Dedifferentiated amniotic fluid mesenchymal stem cell (primary cell): ENCODE data around the gene COL21A1.
"Not testable (repeated sequence)": the region's sequence is repeated elsewhere in the genome, so short reads cannot be mapped to it uniquely, and the experiment has no call there.

Experiments used
- DNase-seq: peaks from one replicate; pipeline ENCODE4 v3.0.0-alpha.2; 2016; ENCODE audit errors: extremely low spot score

Gene COL21A1

DNA sequence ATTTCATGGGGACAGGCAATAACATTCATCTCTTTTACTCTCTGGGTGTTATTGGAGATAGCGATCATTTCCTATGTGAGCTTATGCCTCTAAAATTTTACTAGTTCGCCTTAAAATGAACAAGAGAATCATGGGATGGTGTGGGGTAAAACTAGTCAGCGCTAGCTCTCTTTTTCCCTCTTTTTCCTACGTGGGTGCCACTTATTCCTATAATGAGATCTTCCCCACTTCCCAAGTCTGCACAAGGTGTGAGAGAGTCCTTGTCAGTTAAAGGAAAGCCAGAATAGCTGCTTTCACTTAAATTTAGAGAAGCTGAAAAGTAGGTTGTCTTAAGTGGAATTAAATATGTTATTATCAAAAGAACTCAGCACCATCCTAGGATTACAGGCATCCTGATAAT, 198.8 kb downstream of the COL21A1 start:
- DNase-seq, result no peak

DNA sequence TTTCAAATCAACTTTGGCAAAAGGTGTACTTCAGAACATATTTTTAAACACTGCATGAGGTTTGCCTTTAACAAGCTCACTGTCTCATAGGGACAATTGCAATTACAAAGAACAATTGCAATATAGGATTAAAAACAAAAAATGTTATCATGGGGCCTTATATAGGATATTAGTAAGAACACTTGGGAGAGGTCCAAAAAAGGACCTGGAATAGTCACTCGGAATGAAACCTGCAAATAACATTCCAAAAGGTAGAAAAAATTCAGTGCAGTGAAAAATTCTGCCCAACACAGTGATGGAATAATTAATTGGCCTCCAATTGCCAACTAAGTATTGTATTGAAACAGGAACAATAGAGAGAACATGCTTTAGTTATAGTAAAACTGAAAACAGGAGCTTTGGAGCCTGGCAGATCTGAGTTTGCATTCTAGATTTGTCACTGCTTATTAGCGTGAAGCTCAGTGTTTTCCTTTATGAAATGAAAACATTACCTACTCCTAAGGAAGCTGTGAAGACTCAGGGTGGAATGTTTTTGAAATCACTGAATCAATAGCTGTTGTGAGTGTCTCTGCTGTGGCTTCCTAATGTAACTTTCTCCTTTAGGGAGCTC, 199.3 kb downstream of the COL21A1 start:
- DNase-seq, result no peak

DNA sequence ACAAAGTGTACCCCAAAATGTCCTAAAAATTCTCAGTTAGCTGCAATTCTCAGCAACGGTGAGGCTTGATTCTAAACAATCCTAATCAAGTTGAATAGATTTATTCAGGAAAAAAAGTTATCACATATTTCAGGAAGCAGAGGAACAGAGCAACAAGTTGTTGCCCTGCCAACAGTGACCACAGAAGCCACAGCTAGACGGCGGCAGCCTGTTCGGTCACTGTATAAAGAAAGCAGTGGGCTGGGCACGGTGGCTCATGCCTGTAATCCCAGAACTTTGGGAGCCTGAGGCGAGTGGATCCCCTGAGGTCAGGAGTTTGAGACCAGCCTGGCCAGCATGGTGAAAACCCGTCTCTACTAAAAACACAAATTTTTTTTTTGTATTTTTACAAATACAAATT, 200.8 kb downstream of the COL21A1 start:
- peak; percentile 51 for DNase-seq

DNA sequence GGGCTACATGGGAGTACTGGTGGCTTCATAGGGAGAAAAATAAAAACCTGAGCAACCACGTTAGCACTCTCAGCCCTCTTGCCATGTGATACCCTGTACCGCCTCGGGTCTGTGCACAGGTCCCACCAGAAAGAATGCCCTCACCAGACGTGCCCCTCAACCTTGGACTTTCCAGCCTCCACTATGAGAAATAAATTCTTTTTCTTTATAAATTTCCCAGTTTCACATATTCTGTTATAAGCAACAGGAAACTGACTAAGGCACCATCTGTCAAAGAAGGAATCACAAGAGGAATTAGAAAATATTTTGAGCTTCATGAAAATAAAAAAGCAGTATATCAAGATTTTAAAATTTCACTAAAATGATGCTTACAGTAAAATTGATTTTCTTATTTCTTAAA, 203.6 kb downstream of the COL21A1 start:
- no peak for DNase-seq

DNA sequence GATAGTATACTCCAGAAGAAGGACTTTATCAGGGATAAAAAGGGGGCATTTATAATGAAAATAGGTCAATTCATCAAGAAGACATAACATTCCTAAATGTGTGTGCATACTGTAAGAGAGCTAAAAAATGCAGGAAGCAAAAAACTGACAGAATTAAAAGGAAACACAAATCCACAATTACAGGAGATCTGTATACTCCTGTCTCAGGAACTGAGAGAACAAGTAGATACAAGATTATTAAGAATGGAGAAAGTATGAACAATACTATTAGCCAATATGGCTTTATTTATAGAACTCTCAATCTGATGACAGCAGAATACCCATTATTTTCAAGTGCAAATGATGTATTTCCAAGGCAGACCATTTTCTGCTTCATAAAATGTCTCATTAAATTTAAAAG, 204.3 kb downstream of the COL21A1 start:
- no peak for DNase-seq

DNA sequence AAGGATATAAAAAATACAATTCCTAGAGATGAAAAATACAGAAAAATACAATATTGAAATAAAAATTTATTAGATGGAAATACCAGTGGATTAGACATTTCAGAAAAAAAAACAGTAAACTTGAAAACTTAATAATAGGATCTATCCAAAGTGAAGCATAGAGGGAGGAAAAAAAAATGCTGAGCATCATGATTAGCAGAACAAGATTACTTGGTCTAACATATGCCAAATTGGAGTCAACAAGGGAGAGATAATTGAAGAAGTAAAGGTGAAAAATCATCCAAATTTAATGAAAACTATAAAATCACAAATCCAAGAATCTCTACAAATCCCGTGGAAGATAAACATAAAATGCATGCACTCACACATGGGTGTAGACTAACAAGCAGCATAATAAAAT, 205.8 kb downstream of the COL21A1 start:
- no peak for DNase-seq

DNA sequence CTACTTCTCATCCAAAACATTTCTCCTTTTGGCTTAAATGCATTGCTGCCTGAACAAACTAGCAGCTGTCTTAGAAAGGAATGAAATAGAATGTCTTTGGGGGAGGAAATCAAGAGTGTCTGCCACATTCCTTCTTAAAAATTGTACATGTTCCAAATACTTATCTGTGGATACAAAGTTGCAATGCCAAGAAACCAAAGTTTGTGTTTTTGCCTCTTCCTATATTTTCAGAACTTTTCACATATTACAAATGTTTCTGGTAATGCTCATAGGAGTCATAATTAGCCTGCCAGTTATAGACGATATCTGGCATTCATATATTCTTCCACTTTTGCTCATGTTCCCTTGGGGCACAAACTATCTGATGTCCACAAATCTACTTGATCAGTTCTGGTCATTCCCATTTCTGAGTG, 206.5 kb downstream of the COL21A1 start:
- peak; percentile 80 for DNase-seq

DNA sequence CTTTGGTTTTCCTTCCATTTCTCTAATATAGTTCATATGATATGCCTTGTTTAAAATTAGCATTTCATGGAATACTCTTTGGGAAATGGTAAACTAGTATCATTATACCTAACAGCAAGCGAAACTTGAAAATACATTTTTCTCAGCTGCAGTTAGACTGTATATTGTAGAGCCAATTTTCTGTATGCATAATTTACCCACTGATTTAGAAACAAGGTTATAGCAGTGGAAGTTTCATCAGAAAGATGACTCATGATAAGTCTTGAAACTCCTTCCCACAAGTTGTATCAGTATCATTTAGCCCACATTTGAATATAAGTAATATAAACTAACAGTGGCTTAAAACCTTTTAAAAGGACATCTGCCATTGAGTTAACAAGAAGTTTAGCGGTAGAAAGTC, 207.2 kb downstream of the COL21A1 start:
- DNase-seq, result peak; percentile 59

DNA sequence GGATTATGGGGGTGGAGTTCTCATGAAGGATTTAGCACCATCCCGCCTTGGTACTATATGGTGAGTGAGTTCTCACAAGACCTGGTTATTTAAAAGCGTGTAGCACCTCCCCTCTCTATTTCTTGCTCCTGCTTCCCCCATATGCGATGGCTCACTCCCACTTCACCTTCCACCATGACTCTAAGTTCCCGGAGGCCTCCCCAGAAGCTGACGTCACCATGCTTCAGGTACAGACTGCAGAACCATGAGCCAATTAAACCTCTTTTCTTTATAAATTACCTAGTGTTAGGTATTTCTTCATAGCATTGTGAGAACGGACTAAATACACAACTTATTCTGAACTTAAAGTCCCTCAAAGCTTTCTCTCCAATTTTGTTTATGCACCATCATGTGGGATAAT, 208.6 kb downstream of the COL21A1 start:
- no peak for DNase-seq

DNA sequence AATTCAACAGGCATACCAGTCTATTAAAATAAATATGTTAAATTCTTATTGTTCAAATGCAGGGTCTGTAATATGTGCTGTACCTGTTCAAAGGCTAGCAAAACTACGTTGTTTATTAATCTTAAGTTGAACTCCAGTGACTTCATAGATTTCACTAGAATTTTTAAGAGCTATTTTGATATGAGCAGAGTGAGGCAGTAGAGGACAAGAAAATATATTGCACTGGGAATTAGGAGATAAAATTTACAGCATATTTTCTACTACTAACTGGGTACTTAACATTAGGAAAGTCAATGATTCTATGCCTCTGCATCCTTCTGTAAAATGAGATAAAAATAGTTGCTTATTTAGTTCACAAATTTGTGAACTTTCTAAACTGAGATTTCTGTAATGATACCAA, 209.8 kb downstream of the COL21A1 start:
- no peak for DNase-seq

DNA sequence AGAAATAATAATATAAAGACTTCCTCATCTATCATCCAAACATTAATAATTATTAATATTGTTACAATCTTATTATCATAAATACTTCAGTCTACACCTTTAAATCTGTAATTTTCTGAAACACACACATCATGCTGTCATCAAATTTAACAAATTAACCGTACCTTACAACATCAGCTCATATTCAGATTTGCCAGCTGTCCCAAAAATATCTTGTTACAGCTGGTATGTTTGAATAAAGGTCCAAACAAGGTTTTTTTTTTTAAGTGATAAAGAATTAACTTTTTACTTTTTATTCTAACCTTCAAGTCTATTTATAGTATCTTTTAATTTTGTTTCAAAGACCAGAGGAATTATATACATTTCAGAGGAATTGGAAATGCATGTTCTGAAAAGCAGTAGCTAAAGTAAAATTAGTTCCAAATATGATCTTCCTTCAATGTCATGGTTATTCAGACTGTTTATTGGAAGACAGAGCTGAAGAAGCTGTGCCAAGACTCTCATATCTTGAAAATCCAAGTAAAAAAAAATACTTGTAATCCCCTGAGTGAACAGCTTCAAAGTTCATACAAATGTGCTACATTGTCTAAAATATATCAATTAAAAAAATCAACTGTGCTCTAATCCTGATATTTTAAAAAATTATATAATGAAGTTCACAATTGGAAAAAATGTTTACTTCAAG, 210.3 kb downstream of the COL21A1 start:
- no peak for DNase-seq

DNA sequence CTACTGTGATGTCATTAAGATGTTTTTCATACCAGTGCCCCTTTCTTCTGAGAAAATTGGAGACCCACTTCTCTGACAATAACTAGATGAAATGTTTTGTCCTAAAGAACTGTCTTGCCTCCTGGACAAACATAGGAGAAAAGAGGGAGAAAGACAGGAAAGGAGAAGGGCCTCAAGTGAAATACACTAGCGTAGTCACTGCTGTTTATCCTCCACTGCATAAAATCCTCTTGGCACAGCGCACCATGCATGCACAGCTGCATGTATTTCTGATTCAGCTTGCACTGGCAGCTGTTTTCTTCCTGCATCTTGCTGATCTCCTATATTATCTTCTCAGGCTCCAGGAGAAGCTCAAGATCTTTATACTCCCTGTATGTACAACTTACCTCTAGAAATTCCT, 214.0 kb downstream of the COL21A1 start:
- DNase-seq, result no peak

DNA sequence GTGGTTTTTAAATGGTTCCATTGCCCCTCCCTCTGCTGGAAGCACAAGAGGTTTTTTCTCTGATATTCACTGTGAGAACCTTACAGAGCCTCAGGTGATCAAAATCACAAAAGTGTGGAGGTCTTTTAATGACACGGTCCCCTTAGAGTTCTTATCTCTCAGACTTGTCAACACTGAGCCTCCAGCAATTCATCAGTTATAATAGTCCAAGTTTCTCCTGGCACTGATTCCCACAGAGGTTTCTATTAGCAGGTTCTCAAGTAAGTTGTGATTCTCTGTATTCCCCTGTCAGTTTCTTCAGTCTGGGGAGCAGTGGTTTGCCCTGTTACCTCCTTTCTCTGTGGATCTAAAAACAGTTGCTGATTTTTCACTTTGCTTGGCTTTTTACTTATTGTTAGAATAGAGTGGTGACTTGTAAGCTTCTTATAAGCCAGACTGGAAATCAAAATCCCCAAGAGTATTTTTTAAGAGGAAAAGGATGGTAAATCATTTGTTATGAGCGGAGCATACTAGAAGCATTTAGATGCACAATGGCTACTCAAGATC, 214.6 kb downstream of the COL21A1 start:
- DNase-seq, result no peak

DNA sequence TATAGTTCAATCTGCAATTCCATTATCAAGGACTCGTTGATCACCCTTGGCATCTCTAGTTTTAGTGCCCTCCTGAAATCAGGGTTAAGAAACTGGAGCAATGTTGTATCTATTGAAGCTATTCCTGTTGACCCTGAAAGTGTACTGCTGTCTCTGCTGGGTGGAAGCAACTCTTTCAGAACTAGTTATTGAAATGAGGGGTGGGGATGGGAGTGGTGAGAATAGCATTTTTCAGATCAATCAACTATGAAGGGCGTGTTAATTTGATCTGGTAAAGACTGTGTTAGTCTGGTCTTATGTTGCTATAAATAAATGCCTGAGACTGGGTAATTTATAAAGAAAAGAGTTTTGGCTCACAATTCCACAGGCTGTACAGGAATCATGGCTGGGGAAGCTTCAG, 219.5 kb downstream of the COL21A1 start:
- DNase-seq, result no peak

DNA sequence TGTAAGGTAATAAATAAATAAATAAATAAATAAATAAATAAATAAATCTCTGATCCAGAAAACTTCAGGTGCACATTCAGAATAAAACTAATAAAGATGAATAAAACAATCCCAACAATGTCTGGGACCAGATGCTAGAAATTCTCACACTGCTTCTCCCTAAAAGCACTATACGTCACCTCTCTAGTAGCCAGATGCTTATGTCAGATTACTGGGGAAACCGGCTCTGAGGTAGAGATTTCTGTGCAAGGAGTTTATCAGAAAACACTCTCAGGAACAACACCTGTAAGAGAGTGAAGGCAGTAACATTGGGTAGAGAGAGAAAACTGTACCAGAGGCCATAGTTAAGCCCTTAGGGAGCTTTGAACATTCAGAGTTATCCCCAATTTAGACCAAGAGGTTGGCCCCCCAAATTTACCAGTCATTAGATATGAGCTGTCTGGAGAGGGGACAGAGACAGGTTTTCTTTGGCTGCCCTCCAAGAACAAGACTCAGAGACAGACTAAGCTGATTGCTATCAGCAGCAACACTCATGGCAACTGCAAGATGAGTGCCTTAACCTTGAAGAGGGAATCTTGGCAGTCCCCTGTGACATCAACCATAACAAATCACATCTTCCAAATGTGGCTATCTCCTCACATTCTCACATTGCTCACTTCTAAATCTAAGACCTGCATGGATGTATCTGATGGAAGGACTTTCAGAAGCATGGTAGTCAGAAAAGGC, 220.8 kb downstream of the COL21A1 start:
- DNase-seq, result no peak

DNA sequence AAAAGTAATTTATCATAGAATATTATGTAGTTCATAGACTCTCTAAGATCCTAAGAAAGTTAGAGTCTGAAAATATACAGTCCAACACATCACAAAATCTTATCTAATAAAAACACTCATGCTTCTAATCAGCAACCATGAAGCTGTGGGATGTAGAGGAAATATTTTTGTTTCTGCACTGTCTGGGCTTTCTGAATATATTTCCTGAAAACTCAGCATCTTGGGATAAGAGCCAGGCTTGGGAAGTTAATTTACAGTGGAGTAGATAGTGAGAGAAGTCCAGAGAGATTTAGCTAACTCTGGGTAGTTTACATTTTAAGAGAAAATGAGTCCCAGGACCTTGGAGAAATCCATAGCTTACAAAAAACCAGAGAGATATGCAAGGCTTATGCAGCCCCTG, 221.6 kb downstream of the COL21A1 start:
- DNase-seq, result no peak

DNA sequence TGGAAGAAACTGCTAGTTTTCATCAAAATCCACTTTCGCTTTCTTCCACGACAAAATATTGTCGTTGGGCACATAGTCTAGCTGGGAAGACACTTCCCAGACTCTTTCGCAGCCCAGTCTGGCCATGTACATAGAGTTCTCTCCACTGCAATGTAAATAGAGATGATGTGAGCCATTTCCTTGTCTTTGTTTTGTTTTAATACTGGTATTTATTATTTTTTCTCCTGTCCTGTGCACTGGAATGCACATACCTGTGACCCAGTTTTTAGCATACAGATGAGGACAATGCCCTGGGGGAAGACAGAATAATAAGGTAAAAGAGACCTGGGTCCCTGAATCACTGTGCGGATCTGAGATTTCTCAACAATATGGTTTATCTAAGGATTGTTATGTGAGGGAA, 222.4 kb downstream of the COL21A1 start:
- DNase-seq, result no peak

DNA sequence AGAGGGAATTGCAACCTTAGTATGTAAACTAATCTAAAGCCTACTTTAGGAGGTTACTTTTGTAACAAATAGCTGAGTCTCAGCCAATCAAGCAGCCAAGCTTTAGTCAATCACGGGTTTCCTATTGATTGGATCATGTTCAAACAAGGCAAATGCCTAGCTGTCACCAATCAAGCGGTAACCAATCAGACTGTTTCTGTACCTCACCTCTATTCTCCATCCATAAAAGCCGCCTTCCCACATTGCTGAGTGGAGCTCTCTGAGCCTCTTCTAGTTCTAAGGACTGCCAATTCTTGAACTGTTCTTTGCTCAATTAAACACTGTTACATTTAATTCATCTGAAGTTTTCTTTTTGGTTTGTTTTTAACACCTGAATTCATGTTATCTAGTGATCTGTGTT, 223.6 kb downstream of the COL21A1 start:
- DNase-seq, result no peak

DNA sequence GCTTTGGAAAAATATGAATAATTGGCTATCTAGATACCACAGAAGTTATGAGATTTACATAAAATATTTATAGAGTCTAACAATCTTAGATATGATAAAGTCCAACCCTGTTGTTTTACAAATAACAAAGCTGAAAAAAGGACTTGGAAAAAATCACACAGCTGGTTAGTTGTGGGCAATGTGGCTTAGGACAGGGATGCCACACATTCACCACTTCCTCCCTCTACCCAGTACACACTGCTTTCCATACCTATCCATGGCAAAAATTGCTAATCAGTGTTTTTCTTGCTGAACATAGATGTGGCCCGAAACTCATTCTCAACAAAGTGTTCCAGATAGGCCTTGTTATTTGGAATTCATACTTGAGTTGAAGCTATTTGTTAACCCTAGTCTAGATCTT, 224.7 kb downstream of the COL21A1 start:
- DNase-seq, result no peak

DNA sequence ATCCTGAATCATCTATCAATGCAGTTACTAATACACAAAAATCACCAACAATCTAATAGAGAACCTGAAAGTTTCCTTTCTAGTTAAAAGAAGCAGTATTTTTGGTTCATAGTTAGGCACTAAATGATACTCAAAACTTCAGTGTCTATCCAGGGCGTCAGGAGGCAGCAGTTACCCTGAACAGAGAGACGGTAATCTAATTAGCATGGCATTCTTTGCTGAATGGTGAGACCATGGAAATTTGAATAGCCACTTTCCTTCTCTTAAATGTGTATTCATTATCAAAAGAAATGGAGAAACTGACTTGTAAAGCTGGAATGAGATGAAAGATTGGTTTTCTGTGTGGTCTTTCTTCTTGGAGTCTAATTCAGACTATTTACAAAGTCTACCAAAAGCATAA, 225.4 kb downstream of the COL21A1 start:
- DNase-seq, result no peak

DNA sequence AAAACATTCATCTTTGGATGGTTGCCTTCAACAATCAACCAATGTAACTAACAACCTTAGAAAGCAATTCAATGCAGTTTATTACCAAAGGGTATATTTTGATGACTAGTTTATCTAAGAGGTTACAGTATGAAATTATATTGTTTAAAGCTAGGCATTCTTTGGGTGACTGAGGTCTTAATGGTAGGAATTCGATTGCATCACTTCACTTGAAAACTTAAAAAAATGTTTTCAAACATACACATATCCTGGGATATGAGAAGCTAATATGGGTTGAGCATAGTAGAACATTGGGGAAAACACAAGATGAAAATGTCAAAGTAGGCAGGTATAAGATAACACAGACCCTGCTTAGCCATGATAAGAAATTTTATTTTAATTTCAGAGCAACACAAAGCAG, 227.4 kb downstream of the COL21A1 start:
- peak; percentile 38 for DNase-seq

DNA sequence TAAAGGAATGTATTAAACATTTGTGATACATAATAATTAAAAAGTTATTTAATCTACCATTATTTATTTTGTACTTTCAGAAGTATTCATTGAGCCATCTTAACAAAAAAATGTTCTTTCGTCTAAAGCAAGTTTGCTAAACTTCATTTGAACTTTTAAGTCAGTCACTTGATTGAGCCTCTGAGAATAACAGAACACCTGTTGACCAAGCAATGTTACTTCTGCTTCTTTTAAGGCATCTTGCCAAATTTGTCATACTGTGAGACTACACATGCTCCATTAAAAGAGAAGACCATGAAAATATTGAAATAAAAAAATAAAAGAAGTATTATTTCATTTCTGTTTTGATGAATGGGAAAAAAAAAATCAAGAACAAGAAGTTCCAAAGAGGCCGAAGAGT, 230.2 kb downstream of the COL21A1 start:
- DNase-seq, result no peak

DNA sequence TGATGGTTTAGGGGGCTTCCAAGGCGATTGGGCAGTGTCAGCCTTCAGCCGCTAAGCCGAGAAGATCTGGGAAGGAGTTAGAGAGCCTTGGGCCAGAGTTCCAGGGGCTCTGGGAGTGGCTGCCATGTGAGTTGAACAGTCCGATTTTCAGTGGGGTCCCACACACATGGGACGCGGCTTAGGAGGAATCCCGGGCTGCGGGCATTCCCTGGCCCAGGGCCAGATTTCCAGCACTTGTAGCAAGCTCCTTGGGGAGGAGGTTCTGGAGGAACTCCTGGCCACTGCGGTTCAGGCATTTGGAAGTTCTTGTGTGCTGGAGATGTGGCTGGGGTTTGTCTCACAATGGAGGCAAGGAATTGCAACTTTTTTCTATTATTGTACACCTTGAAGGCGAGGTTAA, 233.3 kb downstream of the COL21A1 start:
- DNase-seq, result not testable (repeated sequence)
